Femur (tissue), 1 donor: ENCODE results near the gene TMEM218.

Experiments
- DNase-seq: peaks from one replicate; pipeline ENCODE4 v3.0.0-alpha.2; 2017

TMEM218 gene

GRCh38 chr11:125088576-125089455 is 22.6 kb downstream of the TMEM218 start:
- DNase-seq, result no peak

- DNase-seq, result no peak
Observed at GRCh38 chr11:125088123-125088522, 23.3 kb downstream of the TMEM218 start.

GRCh38 chr11:125086633-125087296 is 24.7 kb downstream of the TMEM218 start:
- DNase-seq, result peak; percentile 13

GRCh38 chr11:125085301-125086081 is 25.9 kb downstream of the TMEM218 start:
- peak; percentile 11 for DNase-seq

GRCh38 chr11:125084761-125085231 is 26.6 kb downstream of the TMEM218 start:
- DNase-seq, result peak; percentile 14

- DNase-seq, result no peak
Observed at GRCh38 chr11:125084057-125084416, 27.4 kb downstream of the TMEM218 start.

- DNase-seq, result no peak
Observed at GRCh38 chr11:125083312-125084056, 27.9 kb downstream of the TMEM218 start.

GRCh38 chr11:125082611-125083311 is 28.7 kb downstream of the TMEM218 start:
- no peak for DNase-seq

GRCh38 chr11:125082040-125082439 is 29.4 kb downstream of the TMEM218 start:
- DNase-seq, result no peak

- peak; percentile 12 for DNase-seq
Observed at GRCh38 chr11:125081098-125081798, 30.2 kb downstream of the TMEM218 start.

GRCh38 chr11:125080531-125080911 is 30.9 kb downstream of the TMEM218 start:
- no peak for DNase-seq

GRCh38 chr11:125079878-125080530 is 31.4 kb downstream of the TMEM218 start:
- DNase-seq, result no peak

- DNase-seq, result no peak
Observed at GRCh38 chr11:125079151-125079877, 32.1 kb downstream of the TMEM218 start.

- DNase-seq, result no peak
Observed at GRCh38 chr11:125078516-125079140, 32.8 kb downstream of the TMEM218 start.

GRCh38 chr11:125078016-125078415 is 33.4 kb downstream of the TMEM218 start:
- no peak for DNase-seq

- DNase-seq, result no peak
Observed at GRCh38 chr11:125076378-125076945, 35.0 kb downstream of the TMEM218 start.

- no peak for DNase-seq
Observed at GRCh38 chr11:125075900-125076317, 35.5 kb downstream of the TMEM218 start.

GRCh38 chr11:125075242-125075625 is 36.2 kb downstream of the TMEM218 start:
- DNase-seq, result no peak
